Measurements from ENCODE around the gene OR51B5.
"Not testable (repeated sequence)": the region's sequence is repeated elsewhere in the genome, so short reads cannot be mapped to it uniquely, and the experiment has no call there.

Gene OR51B5, protein sequence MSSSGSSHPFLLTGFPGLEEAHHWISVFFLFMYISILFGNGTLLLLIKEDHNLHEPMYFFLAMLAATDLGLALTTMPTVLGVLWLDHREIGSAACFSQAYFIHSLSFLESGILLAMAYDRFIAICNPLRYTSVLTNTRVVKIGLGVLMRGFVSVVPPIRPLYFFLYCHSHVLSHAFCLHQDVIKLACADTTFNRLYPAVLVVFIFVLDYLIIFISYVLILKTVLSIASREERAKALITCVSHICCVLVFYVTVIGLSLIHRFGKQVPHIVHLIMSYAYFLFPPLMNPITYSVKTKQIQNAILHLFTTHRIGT

DNA sequence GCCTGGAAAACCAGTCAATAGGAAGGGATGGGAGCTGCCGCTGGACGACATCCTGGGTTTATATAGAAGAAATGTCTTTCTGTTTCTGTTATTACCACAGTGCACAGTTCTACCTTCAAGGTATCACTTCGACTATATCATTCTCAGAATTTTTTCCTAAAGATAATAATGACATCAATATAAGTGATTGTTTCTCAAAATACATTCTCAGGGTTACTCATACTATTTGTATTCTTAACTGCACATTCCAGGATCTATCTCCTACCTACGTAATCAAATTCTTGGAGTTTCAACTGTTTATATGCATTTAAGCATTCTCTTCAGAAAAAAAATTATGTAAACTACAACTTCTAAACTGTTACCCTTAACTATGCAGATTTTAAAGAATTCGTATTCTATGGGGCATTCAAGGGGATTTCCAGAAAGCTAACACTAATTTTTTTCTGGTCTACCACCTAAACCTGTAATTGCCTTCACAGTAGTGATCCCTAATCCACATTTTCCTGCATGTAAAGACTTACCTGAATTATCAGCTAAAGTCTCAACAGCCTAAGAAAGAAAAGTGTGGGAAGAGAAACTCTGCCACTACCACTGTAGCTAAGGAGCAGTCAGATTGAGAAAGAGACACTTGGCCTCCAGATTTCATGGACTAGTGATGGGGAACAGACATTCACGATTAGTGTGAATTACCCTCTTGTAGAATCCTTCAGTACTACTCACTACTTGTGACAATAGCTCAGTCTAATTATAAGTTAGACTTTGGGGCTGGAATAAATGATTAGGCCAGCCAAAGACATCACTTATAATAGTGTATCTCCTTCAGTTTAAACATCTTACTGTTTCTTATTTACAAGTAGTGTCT, at the start of gene OR51B5:
Gene OR51B5, minus strand, starts transcription at position 51 of the 862 bp plus-strand sequence. Its CDS starts 0 bp downstream, at position 51.
- no peak for DNase-seq (ENCODE audit: low read depth in 2 of 2)

DNA sequence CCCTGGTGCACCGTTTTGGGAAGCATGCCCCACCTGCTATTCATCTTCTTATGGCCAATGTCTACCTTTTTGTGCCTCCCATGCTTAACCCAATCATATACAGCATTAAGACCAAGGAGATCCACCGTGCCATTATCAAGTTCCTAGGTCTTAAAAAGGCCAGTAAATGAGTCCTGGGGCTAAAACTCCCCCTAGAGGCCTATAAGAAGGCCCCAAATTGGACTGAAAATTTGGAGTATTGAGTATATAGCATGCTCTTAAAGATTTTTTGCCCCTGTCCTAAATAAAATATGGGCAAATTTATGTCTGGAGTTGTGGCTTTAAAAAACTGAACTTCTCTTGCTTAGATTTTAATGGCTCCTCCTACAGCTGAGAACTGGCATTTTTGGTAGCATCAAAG, 46.9 kb upstream of the OR51B5 start:
- no peak for DNase-seq (ENCODE audit: low read depth in 2 of 2)

DNA sequence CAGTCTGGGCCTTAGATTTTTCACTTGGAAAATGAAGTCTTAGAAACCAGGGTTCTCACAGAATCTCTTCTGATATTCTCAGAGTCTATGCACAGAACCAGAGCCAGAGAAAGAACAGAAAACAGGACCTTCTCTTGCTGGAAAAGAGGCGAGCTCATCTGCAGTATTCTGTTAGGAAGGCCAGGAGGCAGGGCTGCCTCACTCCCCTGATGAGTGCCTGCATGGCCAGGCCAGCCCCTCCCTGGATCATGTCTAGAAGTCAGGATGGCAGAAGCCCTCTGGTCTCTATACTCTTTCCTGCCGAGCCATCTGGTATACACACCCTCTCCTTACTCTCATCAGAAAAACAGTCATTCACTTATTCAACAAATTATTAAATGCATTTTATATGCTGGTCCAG, 41.0 kb upstream of the OR51B5 start:
- DNase-seq (ENCODE audit: low read depth in 2 of 2): no peak

DNA sequence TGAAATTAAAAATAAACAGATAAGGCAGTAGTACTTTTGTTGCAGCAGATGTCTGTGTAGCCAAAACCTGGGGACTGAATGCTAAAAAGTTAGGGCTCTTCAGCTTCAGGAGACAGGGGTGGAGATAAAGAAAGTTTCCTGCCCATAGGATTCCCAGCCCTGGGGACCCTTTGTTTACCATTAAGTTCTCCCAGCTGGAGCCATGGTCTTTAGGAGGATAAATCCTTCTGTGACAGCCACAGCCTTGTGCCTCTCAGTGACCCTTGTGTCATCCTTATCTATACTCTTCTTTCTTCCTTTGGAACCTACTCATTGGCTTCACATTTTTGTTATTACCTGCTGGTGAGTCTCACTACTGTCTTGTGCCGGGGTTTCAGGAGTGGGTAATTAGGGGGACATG, 40.3 kb upstream of the OR51B5 start, which contains the start of gene OR51M1:
Gene OR51M1, plus strand, starts transcription at position 237 of the 400 bp plus-strand sequence. CDS start 5,587 bp downstream, outside the sequence.
- no peak for DNase-seq (ENCODE audit: low read depth in 2 of 2)

DNA sequence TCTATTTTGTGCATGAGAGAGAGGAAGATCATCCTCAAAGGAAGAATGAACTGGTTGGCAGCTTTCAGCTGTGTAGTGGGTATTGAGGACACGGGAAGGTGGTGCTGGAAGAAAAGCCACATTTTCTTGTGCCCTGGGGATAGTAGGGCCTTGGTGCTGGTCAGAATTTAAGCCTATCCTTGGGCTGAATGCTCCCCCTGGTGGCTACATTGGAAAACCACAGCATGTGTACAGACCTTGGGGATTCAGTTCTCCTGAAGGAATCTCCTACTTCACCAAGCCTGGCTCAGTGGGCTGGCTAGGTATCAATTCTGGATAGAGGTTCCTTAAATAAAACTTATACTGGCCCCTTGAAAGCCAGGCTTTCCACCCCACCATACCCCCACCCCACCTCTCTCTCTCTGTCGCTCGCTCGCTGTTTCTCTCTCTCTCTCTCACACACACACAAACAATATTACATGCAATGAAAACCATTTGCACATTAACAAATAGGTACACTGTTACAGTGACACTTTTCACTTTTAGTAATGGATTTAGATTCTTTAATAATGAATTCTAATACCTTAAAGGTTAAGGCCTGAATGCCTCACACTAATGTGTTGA, 37.5 kb upstream of the OR51B5 start:
- DNase-seq (ENCODE audit: low read depth in 2 of 2): no peak

DNA sequence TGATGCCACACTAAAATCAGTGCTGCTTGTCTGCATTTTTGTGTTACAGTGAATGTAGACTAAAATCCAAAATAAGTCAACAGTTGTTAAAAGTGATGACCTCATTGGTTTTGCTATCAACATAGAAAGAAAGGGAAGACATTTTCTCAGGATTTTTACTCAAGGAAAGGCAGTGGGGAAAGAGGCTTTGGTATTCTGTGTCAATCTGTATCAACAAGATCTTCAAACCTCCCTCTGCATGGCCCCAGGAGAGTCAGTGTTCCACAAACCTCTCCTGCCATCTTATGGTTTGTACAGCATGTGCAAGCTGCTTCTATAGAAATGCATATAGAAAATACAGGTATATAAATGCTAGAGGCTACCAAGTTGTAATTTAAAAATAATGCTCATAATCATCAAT, 26.5 kb upstream of the OR51B5 start:
- DNase-seq (ENCODE audit: low read depth in 2 of 2): no peak

DNA sequence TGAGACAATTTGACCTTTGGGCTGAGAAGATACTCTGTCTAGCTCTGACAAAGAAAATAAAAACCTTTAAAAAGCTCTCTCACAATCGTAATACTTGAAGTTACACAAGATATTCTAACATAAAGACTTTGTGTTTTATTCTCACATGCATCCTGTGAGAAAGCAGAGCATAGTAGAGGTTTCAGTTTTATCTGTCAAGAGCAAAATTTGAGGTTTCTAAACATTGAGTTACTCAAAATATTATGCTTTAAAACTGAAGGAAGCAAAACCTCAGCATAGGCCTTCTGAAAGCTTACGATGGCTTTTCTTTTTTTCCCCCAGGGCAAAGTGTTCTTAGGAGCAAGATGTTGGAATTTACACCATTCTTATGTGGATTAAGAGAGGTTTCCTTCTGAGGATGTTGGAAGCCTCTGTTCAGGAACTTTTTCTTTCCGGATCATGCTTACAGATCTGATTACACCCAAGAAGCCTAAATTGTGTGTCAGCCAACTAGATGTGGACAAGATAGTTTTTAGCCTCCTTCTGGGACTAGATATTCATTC, 25.2 kb upstream of the OR51B5 start:
- no peak for DNase-seq (ENCODE audit: low read depth in 2 of 2)

DNA sequence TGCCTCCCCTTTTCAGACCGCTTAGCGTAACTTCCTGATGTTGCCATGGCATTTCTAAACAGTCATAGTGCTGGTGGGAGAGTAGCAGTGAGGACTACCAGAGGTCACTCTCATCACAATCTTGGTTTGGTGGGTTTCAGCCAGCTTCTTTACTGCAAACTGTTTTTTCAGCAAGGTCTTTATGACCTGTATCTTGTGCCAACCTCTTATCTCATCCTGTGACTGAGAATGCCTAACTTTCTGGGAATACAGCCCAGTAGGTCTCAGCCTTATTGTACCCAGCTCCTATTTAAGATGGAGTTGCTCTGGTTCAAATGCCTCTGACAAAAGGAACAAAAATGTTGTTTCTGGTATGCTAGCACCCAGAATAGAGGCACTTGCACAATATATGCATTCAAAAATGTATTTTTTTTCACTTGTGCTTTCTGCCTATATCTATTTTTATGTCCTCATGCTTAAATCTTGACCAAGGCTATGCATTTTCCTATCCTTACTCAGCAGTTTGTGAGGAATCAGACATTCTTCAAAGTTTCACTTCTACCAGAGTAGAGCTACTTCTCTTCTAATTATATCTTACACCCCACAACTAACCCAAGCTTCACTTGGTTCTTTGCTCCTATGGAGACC, 24.2 kb upstream of the OR51B5 start:
- DNase-seq (ENCODE audit: low read depth in 2 of 2): no peak

DNA sequence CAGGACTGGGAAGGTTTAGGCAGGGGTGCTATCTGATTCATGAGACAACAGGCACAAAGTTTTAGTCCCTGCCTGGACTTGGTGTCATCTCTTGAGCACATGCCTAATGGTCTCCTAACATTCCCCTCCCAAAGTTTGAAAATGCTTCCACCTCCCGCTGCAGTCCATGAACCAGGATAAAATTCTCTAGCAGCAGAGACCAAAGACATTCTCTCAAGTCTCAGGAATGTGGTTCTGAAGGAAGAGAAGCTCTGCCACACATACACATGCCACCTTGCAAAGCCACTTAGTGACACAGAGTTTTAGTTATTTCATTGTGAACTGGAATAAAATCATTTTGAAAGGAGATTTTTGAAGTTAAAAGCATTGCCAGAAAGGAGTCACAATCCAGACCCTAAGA, 23.5 kb upstream of the OR51B5 start:
- DNase-seq (ENCODE audit: low read depth in 2 of 2): no peak

DNA sequence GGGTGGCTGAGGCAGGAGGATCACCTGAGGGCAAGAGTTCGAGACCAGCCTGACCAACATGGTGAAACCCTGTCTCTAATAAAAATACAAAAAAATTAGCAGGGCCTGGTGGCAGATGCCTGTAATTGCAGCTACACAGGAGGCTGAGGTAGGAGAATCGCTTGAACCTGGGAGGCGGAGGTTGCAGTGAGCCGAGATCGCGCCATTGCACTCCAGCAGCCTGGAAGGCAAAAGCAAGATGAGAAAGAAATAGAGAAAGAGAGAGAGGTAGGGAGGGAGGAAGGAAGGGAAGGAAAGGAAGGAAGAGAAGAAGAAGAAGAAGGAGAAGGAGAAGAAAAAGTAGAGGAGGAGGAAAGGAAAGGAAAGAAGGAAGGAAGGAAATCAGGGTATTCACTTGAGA, 23.0 kb upstream of the OR51B5 start:
- not testable (repeated sequence) for DNase-seq (ENCODE audit: low read depth in 2 of 2)

DNA sequence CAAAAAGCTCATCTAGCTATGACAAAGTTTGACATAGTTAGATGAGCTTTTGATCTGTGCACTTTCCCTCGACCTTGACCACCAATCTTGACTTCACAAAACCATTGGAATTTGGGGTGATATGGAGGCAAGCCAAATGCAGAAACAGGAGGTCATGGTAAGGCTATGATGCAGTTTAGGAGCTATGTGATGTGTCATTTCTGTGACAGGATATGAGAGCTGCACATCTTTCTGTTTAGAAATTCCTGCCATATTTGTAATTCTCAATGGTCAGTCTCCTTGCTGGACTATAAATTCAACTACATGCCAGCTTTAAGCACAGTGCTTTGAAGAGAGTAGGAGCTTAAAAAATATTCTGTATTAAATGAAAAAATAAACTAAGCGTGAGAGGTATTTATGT, 20.9 kb upstream of the OR51B5 start:
- DNase-seq (ENCODE audit: low read depth in 2 of 2): no peak

DNA sequence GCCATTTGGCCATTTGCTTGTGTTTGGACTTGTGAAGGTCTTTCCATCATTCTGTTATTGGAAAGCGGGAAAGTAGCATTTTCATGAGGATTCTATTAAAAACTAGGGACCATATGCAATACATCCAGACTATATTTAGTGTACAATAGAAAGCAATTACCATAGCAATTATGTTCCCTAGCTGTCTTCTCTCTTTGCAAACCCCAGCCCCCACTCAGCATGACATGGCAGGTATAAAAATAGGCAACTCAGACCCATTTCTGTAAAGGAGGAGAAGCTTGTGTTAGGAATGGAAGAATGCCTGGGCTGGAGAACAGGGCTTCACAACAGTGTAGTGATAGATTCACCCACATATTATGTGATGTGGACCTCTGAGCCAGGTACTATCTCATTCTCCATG, 20.4 kb upstream of the OR51B5 start:
- DNase-seq (ENCODE audit: low read depth in 2 of 2): no peak

DNA sequence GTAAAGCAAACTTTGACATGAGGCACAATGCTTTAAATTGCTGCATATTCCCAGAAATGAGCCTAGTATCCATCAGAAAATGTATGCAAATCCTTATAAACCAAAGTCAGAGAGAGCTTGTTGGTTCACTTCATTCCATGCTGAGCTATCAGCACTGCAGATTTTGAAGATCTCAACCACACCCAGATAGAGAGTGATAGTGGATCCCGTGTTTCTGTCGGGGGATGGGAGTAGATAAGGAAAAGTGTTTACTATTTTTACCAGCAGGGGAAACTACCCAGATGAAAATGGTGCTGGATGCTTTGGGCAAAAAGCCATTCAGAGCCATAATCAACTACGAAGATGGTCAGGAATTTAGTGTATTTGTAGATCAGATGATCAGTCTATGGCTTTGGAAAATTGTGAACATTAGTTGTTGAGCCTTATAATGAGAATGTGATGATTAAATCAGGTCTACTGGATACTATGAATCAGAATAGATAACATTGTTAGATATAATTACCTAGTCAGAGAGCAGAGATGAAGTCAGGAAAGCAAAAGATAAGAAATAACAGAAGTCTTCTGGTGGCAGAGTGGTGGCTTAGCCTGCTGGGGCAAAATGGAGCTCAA, 18.8 kb upstream of the OR51B5 start:
- DNase-seq (ENCODE audit: low read depth in 2 of 2): no peak

DNA sequence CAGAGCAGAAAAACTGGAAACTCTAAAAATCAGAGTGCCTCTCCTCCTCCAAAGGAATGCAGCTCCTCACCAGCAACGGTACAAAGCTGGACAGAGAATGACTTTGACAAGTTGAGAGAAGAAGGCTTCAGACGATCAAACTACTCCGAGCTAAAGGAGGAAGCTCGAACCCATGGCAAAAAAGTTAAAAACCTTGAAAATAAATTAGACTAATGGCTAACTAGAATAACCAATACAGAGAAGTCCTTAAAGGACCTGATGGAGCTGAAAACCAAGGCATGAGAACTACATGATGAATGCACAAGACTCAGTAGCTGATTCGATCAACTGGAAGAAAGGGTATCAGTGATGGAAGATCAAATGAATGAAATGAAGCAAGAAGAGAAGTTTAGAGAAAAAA, 12.7 kb upstream of the OR51B5 start:
- not testable (repeated sequence) for DNase-seq (ENCODE audit: low read depth in 2 of 2)

DNA sequence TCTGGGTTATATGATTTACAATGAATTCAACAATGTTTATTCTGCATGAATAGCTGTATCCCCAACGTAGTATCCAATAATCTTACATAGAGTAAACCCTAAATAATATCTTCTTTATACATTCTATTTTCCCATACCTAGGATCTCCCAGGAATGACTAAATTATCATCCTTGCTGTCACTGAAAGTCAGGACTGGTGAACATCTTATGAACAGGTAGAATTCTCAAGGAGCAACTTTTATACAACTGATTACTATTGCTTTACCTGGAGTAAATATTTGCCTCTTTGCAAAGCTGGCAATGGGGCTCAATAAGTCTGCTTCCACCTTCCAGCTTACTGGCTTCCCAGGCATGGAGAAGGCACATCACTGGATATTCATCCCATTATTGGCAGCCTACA, 7.9 kb upstream of the OR51B5 start, which contains the start of gene OR51B6:
Gene OR51B6, plus strand, starts transcription at position 301 of the 400 bp plus-strand sequence. Its CDS starts 0 bp downstream, at position 301.
- no peak for DNase-seq (ENCODE audit: low read depth in 2 of 2)

DNA sequence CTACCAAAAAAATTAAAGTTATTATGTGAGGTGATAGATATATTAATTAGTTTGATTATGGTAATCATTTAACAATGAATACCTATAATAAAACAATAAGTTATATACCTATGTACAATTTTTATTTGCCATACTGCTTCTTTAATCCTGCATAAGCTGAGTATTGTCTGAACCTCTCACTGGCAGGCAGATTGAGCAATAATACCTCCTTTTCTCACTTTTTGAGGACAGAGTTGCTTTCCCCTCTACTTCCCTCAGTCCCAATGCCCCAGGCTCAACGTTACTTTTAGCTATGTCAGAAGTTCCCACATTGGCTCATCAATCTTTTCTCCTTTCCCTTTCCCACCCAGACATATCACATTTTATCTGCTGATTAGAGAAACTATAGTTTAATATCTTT, 6.2 kb upstream of the OR51B5 start:
- no peak for DNase-seq (ENCODE audit: low read depth in 2 of 2)

DNA sequence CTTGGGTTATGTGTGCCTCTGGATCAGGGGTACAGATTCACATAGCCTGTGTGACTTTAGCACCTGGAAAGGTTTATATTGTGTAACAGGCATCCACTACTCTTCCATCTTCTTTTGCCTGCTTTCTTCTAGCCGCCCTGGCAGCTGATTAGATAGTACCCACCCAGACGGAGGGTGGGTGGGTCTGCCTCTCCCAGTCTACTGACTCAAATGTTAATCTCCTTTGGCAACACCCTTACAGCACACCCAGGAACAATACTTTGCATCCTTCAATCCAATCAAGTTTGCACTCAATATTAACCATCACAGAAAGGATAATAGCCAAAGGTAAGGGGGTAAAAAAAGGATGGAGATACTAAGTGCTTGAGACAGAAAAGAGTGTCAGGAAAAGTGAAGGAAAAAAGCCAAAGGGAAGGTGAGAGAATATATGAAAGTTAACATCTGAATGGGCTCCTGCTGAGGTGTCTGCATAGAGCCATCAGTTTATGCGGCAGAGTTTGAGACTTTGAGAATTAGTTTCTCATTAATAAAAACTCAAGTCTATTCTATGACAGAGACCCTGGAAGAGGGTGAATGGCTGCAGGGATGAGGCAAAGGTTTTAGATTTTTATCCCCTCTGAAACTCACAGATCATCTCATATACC, 5.3 kb upstream of the OR51B5 start:
- no peak for DNase-seq (ENCODE audit: low read depth in 2 of 2)

DNA sequence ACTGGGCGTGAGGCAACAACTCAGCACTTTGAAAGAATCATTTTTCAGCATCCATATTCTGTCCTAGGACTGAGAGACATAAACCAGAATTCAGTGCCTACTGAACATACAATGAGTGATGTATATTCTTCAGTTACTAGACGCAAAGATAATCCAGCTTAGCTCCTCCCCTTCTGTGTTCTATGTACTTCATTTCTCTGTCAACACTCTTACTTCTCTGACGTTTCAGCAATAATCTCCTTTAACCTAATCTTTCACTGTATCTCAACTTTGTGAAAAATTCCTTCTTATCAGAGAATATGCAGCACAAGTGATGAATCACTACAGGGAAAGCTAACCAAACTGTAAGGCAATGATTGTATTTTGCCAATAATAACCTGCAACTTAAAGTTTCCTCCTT, 2.5 kb upstream of the OR51B5 start:
- DNase-seq (ENCODE audit: low read depth in 2 of 2): no peak

DNA sequence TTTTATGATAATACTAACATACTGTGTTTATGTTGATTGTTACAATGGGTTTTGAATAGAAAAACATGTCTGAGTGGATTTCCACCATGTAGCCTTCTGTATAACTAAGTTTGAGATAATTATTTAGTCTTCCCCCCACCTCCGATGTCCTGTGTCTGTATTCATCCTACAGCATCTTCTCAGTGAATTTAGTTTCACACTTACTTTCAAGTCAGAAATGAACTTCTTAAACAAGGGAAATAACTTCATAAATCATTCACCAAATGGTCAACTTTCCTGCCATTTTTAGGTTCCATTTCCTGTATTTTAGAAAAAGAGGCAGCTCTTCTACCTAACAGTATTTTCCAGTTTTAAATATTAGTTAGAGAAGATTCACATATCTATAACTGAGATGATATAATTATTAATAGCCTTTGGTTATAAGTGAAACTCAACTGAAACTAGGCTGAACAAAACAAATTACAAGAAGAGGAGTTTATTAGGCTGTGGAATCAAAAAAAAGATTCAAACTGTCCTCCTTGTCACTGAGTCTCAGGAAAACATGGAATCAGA, 3.5 kb downstream of the OR51B5 start:
- DNase-seq (ENCODE audit: low read depth in 2 of 2): no peak

DNA sequence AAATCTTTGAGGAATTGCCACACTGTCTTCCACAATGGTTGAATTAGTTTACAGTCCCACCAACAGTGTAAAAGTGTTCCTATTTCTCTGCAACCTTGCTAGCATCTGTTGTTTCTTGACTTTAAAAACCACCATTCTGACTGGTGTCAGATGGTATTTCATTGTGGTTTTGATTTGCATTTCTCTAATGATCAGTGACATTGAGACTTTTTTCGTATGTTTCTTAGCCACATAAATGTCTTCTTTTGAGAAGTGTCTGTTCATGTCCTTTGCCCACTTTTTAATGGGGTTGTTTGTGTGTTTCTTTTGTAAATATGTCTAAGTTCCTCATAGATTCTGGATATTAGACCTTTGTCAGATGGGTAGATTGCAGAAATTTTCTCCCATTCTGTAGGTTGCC, 6.1 kb downstream of the OR51B5 start:
- DNase-seq (ENCODE audit: low read depth in 2 of 2): not testable (repeated sequence)
